NCI-H146 (cell line): Measurements from ENCODE around the gene SFXN5.
A peak's percentile ranks its signal among the peaks of the same experiment; 100 is the strongest.
"Not testable (repeated sequence)": the region's sequence is repeated elsewhere in the genome, so short reads cannot be mapped to it uniquely, and the experiment has no call there.

Source experiments
- DNase-seq: peaks from one replicate; lab custom pipeline; 2025; lab: John Stamatoyannopoulos, UW

SFXN5 gene

DNA sequence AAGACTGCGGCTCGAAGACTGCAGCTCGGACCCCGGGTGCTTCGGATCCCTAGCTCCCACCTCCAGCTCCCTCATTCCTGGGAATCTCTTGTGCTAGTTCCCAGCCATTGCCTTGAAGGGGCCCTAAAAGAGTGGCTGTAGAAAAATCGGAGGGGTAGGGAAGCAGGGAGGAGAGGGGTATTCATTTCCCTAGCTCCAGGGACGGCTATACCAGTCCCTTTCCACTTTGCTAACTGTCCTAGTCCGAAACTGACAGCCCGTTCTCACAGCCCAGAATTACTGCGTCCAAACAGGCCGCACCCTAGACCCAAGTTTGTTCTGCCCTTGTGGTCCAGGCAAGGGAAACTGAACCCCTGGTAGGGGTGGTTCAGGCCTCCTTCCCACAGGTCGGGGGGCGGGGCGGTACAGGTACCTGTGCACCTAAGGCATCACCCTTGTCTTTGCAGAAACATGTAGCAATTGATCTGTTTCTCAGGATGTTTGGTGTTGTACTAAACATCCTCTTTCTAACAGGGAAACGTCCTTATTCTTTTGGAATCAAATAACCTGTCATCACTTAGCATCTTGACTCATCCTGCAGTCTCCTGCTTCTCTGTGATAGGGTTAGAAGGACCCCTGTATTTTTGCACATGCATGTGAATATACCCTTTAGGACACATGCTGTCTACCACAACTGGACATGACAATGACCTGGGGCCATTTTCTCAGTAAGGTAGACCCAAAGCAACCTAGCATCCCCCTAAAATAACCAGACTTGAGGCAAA is 150.2 kb downstream of the SFXN5 start:
- DNase-seq: no peak

DNA sequence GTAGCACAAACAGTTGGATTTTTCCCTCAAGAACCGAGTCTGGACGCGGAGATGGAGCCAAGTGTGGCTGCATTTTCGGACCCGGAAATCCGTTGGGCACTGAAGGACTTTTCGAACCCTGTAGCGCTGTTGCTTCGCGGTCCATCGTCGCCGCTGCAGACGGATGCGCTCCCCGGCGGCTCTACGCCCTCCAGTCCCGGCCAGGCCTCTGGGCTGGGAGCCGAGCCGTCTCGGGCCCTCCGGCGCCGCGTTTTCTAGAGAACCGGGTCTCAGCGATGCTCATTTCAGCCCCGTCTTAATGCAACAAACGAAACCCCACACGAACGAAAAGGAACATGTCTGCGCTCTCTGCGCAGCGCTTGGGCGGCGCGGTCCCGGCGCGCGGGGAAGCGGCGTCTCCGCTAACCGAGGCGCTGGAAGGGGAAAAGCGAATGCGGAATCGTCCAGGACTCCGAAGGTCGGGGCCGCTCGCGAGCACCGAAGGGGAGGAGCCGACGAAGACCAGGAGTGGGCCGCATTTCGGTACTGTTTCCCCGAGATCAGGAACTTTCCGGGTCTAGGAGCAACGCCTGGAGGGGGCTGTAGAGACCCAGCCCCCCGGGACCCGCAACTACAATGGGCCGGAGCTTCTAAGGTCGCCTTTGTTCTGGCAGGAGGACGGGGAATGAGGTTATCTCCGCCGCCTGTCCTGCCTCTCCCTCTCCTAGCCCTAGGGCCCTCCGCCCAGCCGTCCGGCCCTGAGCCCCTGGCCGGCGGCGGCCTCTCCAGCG is 151.0 kb downstream of the SFXN5 start:
- DNase-seq: no peak

GRCh38 chr2:72919414-72920317 is 151.8 kb downstream of the SFXN5 start:
- DNase-seq: no peak

GRCh38 chr2:72917877-72918553 is 153.5 kb downstream of the SFXN5 start:
- DNase-seq: peak; percentile 67

GRCh38 chr2:72917138-72917876 is 154.2 kb downstream of the SFXN5 start, which contains the start of gene EMX1:
Gene EMX1 (plus strand): TSS chr2:72917519. CDS start chr2:72917853, 334 bp downstream.
- peak; percentile 93 for DNase-seq

DNA sequence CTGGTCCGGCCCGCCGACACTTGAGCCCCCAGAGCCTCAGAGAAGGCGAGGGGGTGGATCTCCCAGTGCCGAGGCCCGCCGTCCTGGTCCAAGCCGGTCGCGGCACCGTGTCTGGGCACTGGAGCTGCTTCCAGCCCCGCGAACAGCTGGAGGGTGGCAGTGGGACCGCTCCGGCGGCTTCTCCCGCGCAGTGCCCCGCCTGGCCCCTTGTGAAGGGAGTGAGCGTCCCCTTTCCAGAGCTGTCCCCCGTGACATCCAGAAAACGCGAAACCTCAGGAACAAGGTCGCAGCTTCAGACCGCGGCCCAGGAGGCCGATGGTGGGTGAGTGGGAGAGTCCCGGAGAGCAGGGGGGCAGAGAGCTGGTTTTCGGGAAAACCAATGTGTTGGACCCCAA is 154.8 kb downstream of the SFXN5 start:
- DNase-seq: peak; percentile 45

GRCh38 chr2:72915907-72916742 is 155.4 kb downstream of the SFXN5 start:
- peak; percentile 81 for DNase-seq

DNA sequence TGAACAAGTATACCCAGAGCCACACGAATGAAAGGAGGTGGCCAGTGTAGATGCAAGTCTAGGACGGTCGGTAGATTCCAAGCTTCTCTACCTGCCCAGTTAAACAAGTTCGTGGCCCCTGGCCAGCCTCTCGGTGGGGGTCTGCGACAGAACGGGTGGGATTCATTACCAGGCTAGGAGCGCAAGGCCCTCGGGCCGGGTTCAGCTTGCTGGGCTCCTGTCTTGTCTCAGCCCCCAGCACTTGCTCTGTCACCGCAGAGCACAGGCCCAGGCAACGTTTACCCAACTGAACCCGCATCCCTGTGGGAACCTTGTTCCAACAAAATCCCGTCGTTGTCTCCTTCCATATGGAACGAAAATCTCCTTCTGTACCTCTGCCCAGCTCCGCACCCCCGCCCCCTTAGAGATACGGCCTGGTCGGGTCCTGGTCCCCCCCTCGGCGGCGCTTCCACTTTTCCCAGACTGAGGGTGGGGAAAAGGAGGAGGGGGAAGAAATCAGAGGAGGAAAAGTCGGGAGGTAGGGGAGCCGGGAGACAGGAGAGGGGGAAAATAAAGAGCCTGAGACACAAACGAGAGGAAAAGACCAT is 156.1 kb downstream of the SFXN5 start:
- DNase-seq: peak; percentile 26

DNA sequence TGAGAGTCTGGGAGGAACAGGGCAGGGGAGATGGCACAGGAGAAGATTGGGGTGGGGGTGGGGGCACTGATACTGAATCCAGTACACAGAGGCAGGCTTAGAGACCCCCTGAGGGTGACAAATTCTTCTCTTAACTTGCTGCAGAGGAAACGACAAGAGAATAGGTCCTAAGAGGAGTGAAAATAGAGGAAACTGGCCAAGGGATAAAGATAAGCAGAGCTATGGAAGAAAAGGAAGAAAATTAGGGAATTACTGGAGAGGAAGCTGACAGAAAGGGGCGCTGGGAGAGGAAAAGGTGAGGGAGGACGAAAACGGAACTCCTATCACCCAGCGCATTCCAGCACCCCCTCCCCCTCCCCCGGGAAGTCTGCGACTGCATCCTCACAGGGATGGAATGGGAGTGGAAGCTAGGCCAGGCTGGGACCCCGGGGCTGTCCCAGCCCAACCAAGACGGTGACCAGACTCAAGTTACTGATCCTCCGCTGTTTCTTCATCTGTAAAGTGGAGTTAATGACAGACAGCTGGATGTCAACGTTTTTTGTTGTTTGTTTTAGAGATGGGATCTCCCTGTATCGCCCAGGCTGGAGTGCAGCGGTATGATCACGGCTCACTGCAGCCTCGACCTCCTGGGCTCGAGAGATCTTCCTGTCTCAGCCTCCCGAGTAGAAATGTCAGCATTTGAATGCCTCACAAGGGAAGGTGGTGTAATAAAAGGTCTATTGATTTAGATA is 156.8 kb downstream of the SFXN5 start:
- DNase-seq: no peak

DNA sequence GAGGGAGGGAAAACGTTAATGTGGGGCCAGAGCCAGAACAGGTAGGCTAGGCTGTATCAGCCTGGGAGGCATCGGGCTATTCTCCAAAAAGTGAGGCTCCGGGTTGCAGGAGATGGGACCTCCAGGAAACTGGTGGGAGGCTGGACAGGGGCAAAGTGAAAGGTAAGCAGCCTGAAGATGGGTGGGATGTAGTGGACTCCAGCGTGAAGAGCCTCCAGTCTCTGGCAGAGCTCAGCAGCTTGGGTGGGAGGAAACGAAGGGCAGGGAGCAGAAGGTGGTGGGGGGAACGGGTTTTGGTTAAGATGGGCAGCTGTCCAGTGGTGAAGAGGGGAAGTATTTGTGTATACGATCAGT is 157.3 kb downstream of the SFXN5 start:
- no peak for DNase-seq

DNA sequence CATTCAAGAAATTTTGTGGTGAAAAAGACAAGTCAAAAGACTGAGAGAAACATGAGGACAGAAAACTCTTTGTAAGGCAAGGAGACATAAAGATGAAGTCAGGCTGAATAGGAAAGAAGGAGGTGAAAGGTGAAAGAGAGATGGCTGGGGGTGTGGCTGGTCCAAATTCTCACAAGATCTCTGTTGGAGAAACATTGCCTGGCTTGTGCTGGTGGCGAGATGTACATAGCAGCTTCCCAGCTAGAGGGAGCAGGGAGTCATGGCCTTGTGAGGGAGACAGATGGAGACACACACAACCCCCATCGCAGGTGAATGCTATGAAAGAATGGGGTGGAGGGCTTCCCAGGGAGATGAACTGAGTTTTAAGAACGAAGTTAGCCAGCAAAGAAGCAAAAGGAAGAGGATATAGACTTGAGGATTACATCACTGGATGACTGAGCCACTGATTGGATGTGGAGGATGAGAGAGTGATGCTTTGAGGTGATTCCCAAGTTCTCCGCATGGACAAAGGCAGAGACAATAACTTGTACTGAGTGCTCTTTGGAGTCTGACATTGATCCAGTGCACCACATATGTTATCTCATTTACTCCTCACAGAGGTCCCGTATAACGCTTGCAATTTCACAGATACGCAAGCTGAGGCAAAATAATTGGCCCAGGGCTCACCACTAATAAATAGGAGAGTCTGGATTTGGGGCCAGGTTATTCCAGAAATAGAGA is 157.9 kb downstream of the SFXN5 start:
- peak; percentile 13 for DNase-seq

- DNase-seq: no peak
Observed at GRCh38 chr2:72911256-72911655, 160.3 kb downstream of the SFXN5 start.

- no peak for DNase-seq
Observed at GRCh38 chr2:72908741-72909140, 162.8 kb downstream of the SFXN5 start.

GRCh38 chr2:72907369-72907768 is 164.1 kb downstream of the SFXN5 start:
- DNase-seq: not testable (repeated sequence)

DNA sequence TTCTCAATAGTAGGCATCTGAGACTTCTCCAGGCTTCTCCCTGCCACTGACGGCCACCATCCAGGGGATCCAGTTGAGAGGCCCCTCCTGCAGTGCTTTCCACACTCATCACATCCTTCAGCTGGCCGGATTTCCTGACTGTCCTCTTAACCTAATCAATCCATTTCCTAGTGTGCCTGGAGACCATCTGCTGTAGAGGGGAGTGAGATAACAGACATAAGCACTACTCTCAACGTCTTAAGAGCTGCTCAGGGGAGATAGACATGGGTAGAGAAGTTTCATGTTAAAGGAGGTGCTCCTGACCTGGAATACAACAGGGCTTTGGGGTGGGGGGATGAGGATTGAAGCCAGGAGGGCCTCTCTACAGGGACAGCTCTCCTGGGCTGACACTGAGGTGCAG is 170.1 kb downstream of the SFXN5 start:
- DNase-seq: no peak

- DNase-seq: no peak
Observed at GRCh38 chr2:72900191-72900825, 171.2 kb downstream of the SFXN5 start.

GRCh38 chr2:72898585-72898906 is 173.0 kb downstream of the SFXN5 start:
- DNase-seq: no peak
